Activated CD4-positive, alpha-beta memory T cell treated with anti-CD3 and anti-CD28 coated beads for 36 hours (primary cell): Measurements from ENCODE around the gene NXNL2. TPM values are rescaled to one million over a fixed set of nuclear protein-coding genes. Genes with fewer than 3 reads are reported as not detected.

Experiments used
- CTCF ChIA-PET: fragments of 350-600 bp; sonication (Branson Sonifier 250); formaldehyde crosslinking; loops from one replicate; lab custom pipeline; 2021; ENCODE audit warnings: antibody characterized with exemption, inconsistent platforms; lab: Charles Lee
- POLR2A ChIA-PET: fragments of 350-600 bp; sonication (Branson Sonifier 250); formaldehyde crosslinking; loops from one replicate; lab custom pipeline; 2021; ENCODE audit warnings: antibody characterized with exemption; lab: Charles Lee
- DNase-seq: peaks from one replicate; pipeline ENCODE4 v3.0.0-alpha.2; 2020
- H3K27ac Mint-ChIP-seq: one replicate; pipeline ENCODE4 v1.8.0; 2021; ENCODE audit warnings: mixed read lengths
- H3K27me3 Mint-ChIP-seq: one replicate; pipeline ENCODE4 v1.8.0; 2021; ENCODE audit warnings: mixed read lengths
- H3K36me3 Mint-ChIP-seq: one replicate; pipeline ENCODE4 v1.8.0; 2021; ENCODE audit warnings: mixed read lengths
- H3K4me1 Mint-ChIP-seq: one replicate; pipeline ENCODE4 v1.8.0; 2021; ENCODE audit warnings: low read depth, mixed read lengths
- H3K4me3 Mint-ChIP-seq: one replicate; pipeline ENCODE4 v1.8.0; 2021; ENCODE audit warnings: mild to moderate bottlenecking, mixed read lengths
- H3K9me3 Mint-ChIP-seq: one replicate; pipeline ENCODE4 v1.8.0; 2021; ENCODE audit warnings: mixed read lengths
- intact Hi-C: fragments of 100-400 bp; cut with micrococcal nuclease; formaldehyde crosslinking; loops from one replicate; pipeline ENCODE4 v1.15.1; 2023
- total RNA-seq, 2 experiments: library from RNA; stranded (reverse); gene quantifications; one replicate each; pipeline ENCODE4 v1.2.3, GENCODE V29; 2021

NXNL2 gene
- total RNA-seq, 2 experiments from 2014 or later: not detected

DNA sequence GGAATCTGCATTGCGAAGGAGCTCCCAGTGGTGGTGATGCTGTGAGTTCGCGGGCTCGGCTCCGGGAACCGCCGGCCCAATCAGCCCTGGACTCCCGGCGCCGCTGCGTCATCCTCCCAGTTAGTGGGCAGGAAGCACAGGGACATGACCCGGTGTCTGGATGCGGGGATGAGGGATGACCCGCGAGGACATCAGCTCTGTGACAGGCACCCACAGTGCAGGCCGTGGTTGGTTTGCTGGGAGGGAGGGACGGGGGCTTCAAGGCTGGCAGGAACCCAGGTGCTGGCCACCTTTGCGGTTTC, 996 bp downstream of the NXNL2 start:
- peaks cover 36% of the 10 kb centered on the region for H3K27me3 Mint-ChIP-seq

DNA sequence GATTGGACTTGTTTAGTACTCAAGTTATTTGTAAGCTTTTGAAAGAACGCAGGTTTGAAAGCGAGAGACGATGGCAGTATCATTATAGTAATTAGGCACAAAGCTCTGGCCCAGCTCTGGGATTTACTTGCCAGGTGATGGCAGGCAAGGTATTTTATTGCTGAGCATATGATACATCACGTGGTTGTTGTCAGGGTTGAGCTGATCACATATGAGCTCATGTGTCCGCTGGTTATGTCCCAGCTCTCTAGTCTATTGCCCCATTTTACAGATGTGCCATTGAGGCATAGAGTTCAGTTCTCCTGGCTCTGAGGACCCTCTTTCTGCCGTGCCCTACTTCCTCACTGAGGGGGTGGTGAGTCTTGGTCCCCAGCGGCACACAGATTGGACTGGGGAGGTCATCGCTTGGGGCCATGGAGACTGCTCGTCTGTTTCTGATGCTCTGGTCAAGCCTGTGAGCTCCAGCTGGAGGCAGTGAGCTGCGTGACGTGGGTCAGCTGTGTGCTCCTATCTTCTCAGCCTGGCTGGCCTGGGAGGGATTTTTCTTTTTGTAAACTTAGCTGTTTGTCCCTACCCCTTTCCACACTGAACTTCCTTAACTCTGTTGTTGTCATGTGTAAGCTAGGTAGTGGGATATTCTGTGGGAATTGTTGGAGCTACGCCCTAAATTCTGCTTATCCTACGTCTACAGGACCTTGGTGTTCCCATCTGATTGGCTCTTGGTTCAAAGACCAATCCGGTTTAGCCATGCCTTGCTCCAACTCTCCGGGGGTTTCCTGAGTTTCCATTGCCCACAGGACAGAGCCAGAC, 2.2 kb downstream of the NXNL2 start:
- ChIA-PET POLR2A (no interaction called here), CTCF (interaction anchor here (0.6 kb wide), 1 partner anchor 76 kb away, joined by 3 read pairs; no protein-coding TSS in a partner anchor)
- Mint-ChIP-seq H3K4me3 (no peak overlapping the region), H3K27ac (no peak overlapping the region), H3K4me1 (peaks cover 12% of the 10 kb centered on the region), H3K9me3 (no peaks in the 10 kb centered on the region), H3K27me3 (peaks cover 32% of the 10 kb centered on the region), H3K36me3 (no peaks in the 10 kb centered on the region)
- intact Hi-C loops: no loop called here
- no peak for DNase-seq

More for the DNA sequence above, 996 bp downstream of the NXNL2 start:
- H3K4me1 Mint-ChIP-seq: peaks cover 12% of the 10 kb centered on the region
- intact Hi-C loops: no loop called here
- DNase-seq: peak; percentile 9
- POLR2A ChIA-PET: no interaction called here
- no peaks in the 10 kb centered on the region for H3K9me3 Mint-ChIP-seq
- CTCF ChIA-PET: no interaction called here
- H3K36me3 Mint-ChIP-seq: no peaks in the 10 kb centered on the region
- H3K27ac Mint-ChIP-seq: no peak overlapping the region
- no peak overlapping the region for H3K4me3 Mint-ChIP-seq

DNA sequence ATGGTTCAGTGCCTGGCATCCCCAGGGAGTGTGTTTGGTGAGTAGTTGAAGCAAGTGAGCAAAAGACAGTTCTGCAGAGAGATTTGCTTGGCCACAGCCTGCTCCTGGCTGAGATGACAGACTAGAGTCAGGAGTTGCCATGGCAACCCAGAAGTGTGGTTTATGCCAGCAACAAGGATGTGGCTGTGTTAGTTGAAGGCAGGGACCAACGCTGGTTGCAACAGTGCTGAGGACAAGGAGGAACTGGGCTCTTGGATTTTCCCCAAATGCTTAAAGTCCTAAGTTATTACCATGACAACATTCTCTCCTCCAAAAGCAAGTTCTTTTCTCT, 2.7 kb downstream of the NXNL2 start:
- peak; percentile 53 for DNase-seq

DNA sequence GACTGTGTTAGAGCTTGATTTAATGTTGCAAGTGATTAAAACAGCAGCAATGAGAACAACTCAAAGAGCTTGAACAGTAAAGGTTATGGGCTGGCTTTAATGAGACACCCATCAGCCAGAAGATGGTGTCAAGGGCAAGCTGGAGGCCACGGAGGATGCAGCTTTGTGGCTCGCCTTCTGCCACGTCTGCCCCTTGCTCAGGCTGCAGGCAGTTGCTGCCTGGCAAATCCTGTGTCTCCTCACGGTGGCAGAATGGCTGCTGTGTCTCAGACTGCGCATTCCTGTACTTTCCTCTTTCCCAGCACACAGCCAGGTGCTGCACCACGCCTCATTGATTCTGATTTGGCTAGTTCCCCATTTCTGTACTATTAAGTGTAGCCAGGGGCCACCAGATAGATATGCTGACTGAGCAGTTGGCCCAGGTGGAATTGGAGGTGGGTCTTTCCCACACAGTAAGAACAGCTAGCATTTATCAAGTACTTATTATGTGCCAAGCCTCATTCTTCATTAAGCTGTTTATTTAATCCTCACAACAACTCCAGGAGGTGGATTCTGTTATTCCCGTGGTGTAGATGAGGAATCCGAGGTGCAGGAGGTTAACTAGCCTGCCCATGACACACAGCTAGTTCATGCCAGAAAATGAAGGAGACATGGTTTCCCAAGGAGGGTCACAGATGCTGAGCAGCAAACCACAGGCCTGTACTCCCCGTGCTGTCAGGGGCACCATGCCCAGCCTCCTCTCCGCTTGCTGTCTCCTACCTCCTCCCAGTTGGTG, 3.5 kb downstream of the NXNL2 start:
- POLR2A ChIA-PET: no interaction called here
- intact Hi-C loops: no loop called here
- peaks cover 10% of the 10 kb centered on the region for H3K4me1 Mint-ChIP-seq
- no peaks in the 10 kb centered on the region for H3K9me3 Mint-ChIP-seq
- no peak overlapping the region for H3K27ac Mint-ChIP-seq
- CTCF ChIA-PET: interaction anchor here (1.8 kb wide), 1 partner anchor 40 kb away, joined by 4 read pairs; no protein-coding TSS in a partner anchor
- no peak overlapping the region for H3K4me3 Mint-ChIP-seq
- peaks cover 24% of the 10 kb centered on the region for H3K27me3 Mint-ChIP-seq
- DNase-seq: no peak
- no peaks in the 10 kb centered on the region for H3K36me3 Mint-ChIP-seq

More for the DNA sequence above, 2.7 kb downstream of the NXNL2 start:
- Mint-ChIP-seq H3K4me3 (no peak overlapping the region), H3K27me3 (peaks cover 30% of the 10 kb centered on the region), H3K4me1 (peaks cover 12% of the 10 kb centered on the region), H3K9me3 (no peaks in the 10 kb centered on the region), H3K27ac (no peak overlapping the region), H3K36me3 (no peaks in the 10 kb centered on the region)
- intact Hi-C loops: no loop called here
- ChIA-PET CTCF (interaction anchor here (1.8 kb wide), 1 partner anchor 41 kb away, joined by 4 read pairs; no protein-coding TSS in a partner anchor), POLR2A (no interaction called here)

DNA sequence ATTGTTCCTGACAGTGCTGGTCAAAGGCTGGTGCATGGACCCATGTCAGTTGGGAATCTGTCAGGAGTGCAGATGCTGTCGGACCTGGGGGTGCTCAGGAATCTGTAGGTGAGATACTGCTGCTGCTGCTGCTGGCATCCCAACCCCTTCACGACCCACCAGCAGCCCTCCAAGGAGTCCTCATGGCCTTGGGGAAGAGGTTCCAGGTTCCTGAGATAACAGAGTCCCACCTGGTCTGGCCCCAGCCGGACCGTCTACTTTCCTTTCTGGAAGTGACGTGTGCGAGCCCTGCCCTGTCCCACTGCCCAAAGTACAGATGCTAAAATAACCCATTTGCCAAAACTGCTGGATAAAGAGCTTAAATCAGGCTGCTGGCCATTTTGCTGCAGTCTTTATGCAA, 4.3 kb downstream of the NXNL2 start:
- Mint-ChIP-seq H3K36me3 (no peaks in the 10 kb centered on the region), H3K27me3 (peaks cover 20% of the 10 kb centered on the region), H3K27ac (no peak overlapping the region), H3K9me3 (no peaks in the 10 kb centered on the region), H3K4me3 (no peak overlapping the region), H3K4me1 (peaks cover 4% of the 10 kb centered on the region)
- POLR2A ChIA-PET: no interaction called here
- no peak for DNase-seq
- intact Hi-C loops: no loop called here
- CTCF ChIA-PET: interaction anchor here (1.8 kb wide), 1 partner anchor 39 kb away, joined by 4 read pairs; no protein-coding TSS in a partner anchor

DNA sequence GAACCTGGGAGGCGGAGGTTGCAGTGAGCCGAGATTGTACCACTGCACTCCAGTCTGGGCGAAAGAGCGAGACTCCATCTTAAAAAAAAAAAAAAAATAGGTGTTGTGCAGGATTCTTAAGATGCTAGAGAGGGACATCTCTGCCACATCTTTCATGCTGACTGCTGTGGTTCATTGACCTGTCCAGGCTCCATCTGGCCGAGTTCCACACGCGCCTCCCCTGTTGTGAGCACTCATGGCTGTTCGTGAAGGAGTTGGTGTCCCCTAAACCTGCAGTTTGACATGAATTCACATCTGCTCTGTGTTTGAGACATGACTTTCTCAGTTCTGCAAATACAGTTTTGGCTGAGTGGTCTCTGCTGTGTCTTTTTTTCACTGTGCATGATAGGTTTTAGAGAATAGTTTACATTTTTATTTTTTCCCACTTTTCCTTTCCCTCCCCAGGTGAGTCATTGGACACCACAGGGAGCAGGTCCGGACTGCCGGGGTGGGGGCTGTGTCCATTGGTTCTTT, 5.3 kb downstream of the NXNL2 start:
- POLR2A ChIA-PET: no interaction called here
- DNase-seq: no peak
- intact Hi-C loops: no loop called here
- Mint-ChIP-seq H3K27ac (no peak overlapping the region), H3K4me1 (peaks cover under 1% of the 10 kb centered on the region), H3K4me3 (no peak overlapping the region), H3K9me3 (no peaks in the 10 kb centered on the region), H3K27me3 (peaks cover 20% of the 10 kb centered on the region), H3K36me3 (no peaks in the 10 kb centered on the region)
- CTCF ChIA-PET: interaction anchor here (0.7 kb wide), 1 partner anchor 855 kb away, joined by 4 read pairs; no protein-coding TSS in a partner anchor

DNA sequence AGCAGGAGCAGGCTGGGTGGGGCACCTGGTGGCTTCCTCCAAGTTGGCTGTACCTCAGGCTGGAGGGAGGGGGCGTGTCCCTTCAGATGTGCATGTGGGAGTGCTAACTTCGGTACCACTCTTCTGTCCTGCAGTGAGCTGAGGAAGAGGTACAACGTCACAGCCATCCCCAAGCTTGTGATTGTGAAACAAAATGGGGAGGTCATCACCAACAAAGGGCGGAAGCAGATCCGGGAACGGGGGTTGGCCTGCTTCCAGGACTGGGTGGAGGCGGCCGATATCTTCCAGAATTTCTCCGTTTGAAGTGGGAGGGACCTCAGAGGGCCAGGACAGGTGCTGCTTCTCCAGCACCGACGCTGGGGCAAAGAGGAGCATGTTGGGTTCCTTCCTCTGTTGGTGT, 9.3 kb downstream of the NXNL2 start:
- Mint-ChIP-seq H3K4me3 (no peak overlapping the region), H3K36me3 (no peaks in the 10 kb centered on the region), H3K27ac (no peak overlapping the region), H3K4me1 (no peaks in the 10 kb centered on the region), H3K9me3 (no peaks in the 10 kb centered on the region), H3K27me3 (peaks cover 9% of the 10 kb centered on the region)
- ChIA-PET CTCF (no interaction called here), POLR2A (no interaction called here)
- intact Hi-C loops: no loop called here
- no peak for DNase-seq

DNA sequence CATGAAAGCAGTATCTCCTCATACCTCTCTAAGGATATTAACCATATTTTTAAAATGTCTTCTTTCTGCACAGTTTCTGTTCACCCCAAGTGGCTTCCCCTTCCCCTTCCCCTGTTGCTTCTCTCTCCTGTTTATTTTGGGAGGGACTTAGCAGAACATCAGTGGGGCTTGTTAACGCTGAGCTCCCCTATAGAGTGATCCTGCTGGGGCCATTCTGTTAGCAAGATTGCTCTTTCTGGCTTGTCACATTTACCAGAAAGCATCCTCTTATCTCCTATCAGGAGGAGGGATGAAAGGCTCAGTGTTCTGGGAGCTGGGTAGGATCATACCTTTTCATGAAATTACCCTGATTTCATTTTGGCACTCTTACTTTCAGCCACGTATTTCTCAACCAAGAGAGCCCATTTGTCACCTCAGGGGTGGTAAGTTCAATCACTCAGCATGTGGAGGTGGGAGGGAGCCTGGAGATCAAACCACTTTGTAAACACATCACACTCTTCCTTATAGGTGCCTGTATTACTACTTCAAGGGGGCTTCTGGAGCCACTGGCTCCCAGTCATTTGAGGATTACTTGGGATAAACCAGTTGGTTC, 16.7 kb downstream of the NXNL2 start:
- H3K27ac Mint-ChIP-seq: no peak overlapping the region
- intact Hi-C loops: no loop called here
- peaks cover 16% of the 10 kb centered on the region for H3K27me3 Mint-ChIP-seq
- H3K4me3 Mint-ChIP-seq: no peak overlapping the region
- H3K4me1 Mint-ChIP-seq: no peaks in the 10 kb centered on the region
- H3K9me3 Mint-ChIP-seq: no peaks in the 10 kb centered on the region
- POLR2A ChIA-PET: no interaction called here
- H3K36me3 Mint-ChIP-seq: no peaks in the 10 kb centered on the region
- CTCF ChIA-PET: no interaction called here
- no peak for DNase-seq

DNA sequence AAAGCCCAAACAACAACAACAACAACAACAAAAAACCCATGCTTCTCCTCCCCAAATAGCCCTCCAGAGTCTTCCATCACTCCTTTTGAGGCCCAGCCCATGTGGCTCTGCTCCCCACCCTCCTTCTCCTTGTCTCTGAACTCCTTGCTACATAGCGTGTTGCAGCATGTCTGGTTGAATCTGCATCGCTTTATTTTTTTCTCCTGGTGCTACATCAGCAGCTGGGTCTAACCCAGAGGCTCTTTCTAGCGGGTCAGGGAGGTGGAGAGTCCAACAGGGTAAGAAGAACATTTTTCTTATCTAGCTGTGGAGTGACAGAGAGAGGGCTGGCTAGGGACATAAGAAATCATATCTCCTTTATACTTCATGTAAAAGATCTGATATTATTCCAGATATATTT, 18.4 kb downstream of the NXNL2 start:
- Mint-ChIP-seq H3K4me3 (no peak overlapping the region), H3K27me3 (peaks cover 15% of the 10 kb centered on the region), H3K4me1 (no peaks in the 10 kb centered on the region), H3K9me3 (no peaks in the 10 kb centered on the region), H3K27ac (no peak overlapping the region), H3K36me3 (no peaks in the 10 kb centered on the region)
- no peak for DNase-seq
- CTCF ChIA-PET: no interaction called here
- intact Hi-C loops: no loop called here
- POLR2A ChIA-PET: no interaction called here

DNA sequence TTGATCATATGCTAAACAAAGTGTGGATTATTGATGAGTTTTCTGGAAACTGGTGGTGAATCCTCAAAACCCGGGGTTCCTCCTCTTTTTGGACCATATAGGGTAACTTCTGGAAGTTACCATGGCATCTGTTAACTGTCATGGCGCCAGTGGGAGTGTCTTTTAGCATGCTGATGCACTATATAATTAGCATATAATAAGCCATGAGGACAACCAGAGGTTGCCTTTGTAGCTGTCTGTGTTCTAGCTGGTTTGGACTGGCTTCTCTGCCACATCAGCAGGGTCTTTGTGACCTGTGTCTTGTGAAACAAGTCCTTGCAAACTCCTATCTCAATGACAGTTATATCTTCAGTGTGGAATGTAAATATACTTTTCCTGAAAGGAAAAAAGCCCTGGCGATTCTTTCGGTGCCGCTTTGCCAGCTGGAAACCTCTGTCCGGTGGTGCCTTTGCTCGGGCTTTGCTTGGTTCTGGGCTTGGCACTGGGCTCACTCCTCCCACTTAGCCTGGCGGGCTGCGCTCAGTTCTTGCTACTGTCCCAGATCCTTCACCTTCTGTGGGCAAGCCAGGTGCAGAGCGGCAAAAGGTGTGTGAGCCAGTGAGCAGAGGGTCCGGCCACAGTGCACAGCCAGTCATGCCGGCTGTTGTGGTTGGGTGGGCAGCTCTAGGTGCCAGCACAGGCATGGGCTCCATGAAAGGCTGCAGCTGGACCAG, 20.4 kb downstream of the NXNL2 start:
- Mint-ChIP-seq H3K4me1 (no peaks in the 10 kb centered on the region), H3K27ac (no peak overlapping the region), H3K27me3 (peaks cover 15% of the 10 kb centered on the region), H3K4me3 (no peak overlapping the region), H3K9me3 (no peaks in the 10 kb centered on the region), H3K36me3 (no peaks in the 10 kb centered on the region)
- ChIA-PET POLR2A (no interaction called here), CTCF (no interaction called here)
- intact Hi-C loops: no loop called here
- DNase-seq: no peak

DNA sequence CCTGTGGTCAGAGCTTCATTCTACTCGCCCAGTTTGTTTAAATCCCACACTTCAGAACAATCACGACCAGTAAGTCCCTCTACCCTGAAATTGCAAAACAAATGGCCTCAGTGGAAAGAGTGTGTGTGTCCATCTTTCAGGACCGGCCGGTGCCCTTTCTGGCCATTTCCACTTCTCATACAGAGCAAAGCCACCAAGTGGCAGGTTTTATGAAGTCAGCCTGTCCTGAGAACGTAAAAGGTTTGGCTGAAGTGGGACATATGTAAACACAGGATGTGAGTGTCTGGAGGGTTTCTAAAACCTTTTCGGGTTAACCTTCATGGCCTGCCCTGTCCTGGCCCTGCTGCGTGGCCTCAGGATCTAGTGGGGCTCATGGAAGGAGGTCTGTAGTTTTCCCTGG, 24.7 kb downstream of the NXNL2 start:
- DNase-seq: no peak
- POLR2A ChIA-PET: no interaction called here
- Mint-ChIP-seq H3K27ac (no peak overlapping the region), H3K36me3 (no peaks in the 10 kb centered on the region), H3K9me3 (no peaks in the 10 kb centered on the region), H3K4me1 (no peaks in the 10 kb centered on the region), H3K4me3 (no peak overlapping the region), H3K27me3 (peaks cover 4% of the 10 kb centered on the region)
- intact Hi-C loops: no loop called here
- CTCF ChIA-PET: no interaction called here

DNA sequence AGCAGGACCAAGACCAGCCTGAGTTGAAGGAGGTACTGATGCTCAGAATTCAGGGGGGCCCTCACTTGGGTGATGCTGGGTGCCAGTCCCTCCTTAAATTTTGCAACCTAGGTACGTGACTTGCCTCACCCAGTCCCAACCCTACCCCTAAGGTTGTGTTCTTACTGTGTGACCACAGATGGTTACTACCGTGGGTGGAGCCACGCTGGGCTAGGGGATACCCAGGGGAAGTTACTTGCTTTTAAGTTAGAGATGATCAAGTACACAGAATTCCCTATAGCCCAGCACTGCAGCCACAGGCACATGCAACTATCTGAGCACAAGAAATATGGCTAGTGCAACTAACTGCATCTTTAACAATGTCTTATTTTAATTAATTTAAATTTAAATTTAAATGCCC, 32.9 kb downstream of the NXNL2 start:
- CTCF ChIA-PET: no interaction called here
- no peaks in the 10 kb centered on the region for H3K9me3 Mint-ChIP-seq
- no peaks in the 10 kb centered on the region for H3K27me3 Mint-ChIP-seq
- intact Hi-C loops: no loop called here
- peak; percentile 39 for DNase-seq
- no peaks in the 10 kb centered on the region for H3K4me1 Mint-ChIP-seq
- H3K27ac Mint-ChIP-seq: no peak overlapping the region
- no peak overlapping the region for H3K4me3 Mint-ChIP-seq
- no peaks in the 10 kb centered on the region for H3K36me3 Mint-ChIP-seq
- POLR2A ChIA-PET: no interaction called here
